Vagina (tissue), 2 donors: ENCODE results near the gene PTPRG.

Source experiments
- CTCF ChIP-seq, 3 experiments: fragments of 450-650 bp in 2 of 3; fragments of 200-600 bp in 1 of 3; sonication (generic) in 1 of 3; IDR thresholded peaks; one replicate each; pipeline ENCODE4 v1.5.1; 2017 to 2019; ENCODE audit warnings: antibody characterized with exemption in 3 of 3, mild to moderate bottlenecking in 2 of 3, moderate library complexity in 2 of 3
- POLR2A ChIP-seq, 2 donors: fragments of 450-650 bp; IDR thresholded peaks; one replicate each; pipeline ENCODE4 v1.6.1; 2017; ENCODE audit warnings: antibody characterized with exemption in 2 of 2, mild to moderate bottlenecking in 2 of 2, moderate library complexity in 2 of 2
- POLR2AphosphoS5 ChIP-seq, 2 donors: sonication (generic); formaldehyde crosslinking; IDR thresholded peaks; one replicate each; pipeline ENCODE4 v1.9.0; 2017; ENCODE audit warnings: antibody characterized with exemption in 2 of 2, mild to moderate bottlenecking in 2 of 2, low read depth in 1 of 2; ENCODE audit not compliant: insufficient read depth in 1 of 2

DNA sequence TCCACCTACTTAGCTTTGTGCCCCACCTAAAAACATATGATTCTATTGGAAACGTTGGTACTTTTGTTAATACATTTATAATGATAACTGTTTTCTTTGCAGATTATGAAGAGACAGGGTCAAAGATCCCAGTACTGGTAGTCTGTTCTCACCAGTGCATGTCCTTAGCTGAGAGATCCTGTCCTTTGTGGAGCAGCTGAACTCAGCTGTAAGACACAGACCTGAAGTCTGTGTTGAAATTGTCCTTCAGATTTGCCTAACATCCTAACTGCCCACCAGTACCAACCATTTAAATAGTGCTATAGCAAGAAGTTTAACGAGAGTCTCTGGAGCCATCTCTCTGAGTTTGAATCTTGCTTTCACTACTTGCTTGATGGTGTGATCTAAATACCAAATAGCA lies 413.3 kb downstream of the PTPRG start:
- TF ChIP-seq CTCF (IDR thresholded peaks at IDR 0.05) (no peak), POLR2A (IDR thresholded peaks at IDR 0.05) (no peak), POLR2AphosphoS5 (IDR thresholded peaks at IDR 0.05; ENCODE audit: insufficient read depth in 1 of 2, low read depth in 1 of 2) (no peak)
